Natural killer cell (primary cell): ENCODE data around the gene SSU72. TPM values are rescaled to one million over a fixed set of nuclear protein-coding genes. Genes with fewer than 3 reads are reported as not detected.

Experiments used
- ATAC-seq, 3 donors: fragments of 150-1000 bp in 2 of 3; fragments of 200-7000 bp in 1 of 3; cut with Tn5 transposase; 1 replicate in 1 of 3; 2 replicates in 2 of 3; pipeline ENCODE4 v1.10.0; 2021; ENCODE audit warnings: mild to moderate bottlenecking in 2 of 3, moderate library complexity in 2 of 3
- DNase-seq, 2 donors: peaks; one replicate each; pipeline versions ENCODE4 v3.0.0 to v3.0.0-alpha.2; 2013 to 2021; ENCODE audit warnings: mixed read lengths in 1 of 2
- H3K27ac ChIP-seq: one replicate; pipeline ENCODE4 v1.5.1; 2013; ENCODE audit warnings: mild to moderate bottlenecking, low read length
- H3K27me3 ChIP-seq: one replicate; pipeline ENCODE4 v1.6.1; 2013; ENCODE audit warnings: low read length; ENCODE audit not compliant: control insufficient read depth, insufficient read depth
- H3K36me3 ChIP-seq: one replicate; pipeline ENCODE4 v1.6.1; 2013; ENCODE audit warnings: low read length; ENCODE audit not compliant: control insufficient read depth, insufficient read depth
- H3K4me1 ChIP-seq: one replicate; pipeline ENCODE4 v1.6.1; 2013; ENCODE audit warnings: low read length; ENCODE audit not compliant: control insufficient read depth, insufficient read depth
- H3K4me3 ChIP-seq: one replicate; pipeline ENCODE4 v1.5.1; 2013; ENCODE audit warnings: low read length
- H3K9me3 ChIP-seq: one replicate; pipeline ENCODE4 v1.6.1; 2013; ENCODE audit warnings: low read length; ENCODE audit not compliant: control insufficient read depth, insufficient read depth
- H3K27ac Mint-ChIP-seq, 2 donors: one replicate each; pipeline ENCODE4 v1.8.0; 2022; ENCODE audit warnings: mild to moderate bottlenecking in 2 of 2, mixed read lengths in 2 of 2, moderate library complexity in 1 of 2
- H3K27me3 Mint-ChIP-seq, 2 donors: one replicate each; pipeline ENCODE4 v1.8.0; 2022; ENCODE audit warnings: low read depth in 2 of 2, mixed read lengths in 2 of 2
- H3K36me3 Mint-ChIP-seq: one replicate; pipeline ENCODE4 v1.8.0; 2022; ENCODE audit warnings: mixed read lengths
- H3K4me1 Mint-ChIP-seq, 2 donors: one replicate each; pipeline ENCODE4 v1.8.0; 2022; ENCODE audit warnings: mixed read lengths in 2 of 2
- H3K4me3 Mint-ChIP-seq: one replicate; pipeline ENCODE4 v1.8.0; 2022; ENCODE audit warnings: mild to moderate bottlenecking, moderate library complexity, mixed read lengths
- H3K9me3 Mint-ChIP-seq, 2 donors: one replicate each; pipeline ENCODE4 v1.8.0; 2022; ENCODE audit warnings: mixed read lengths in 2 of 2
- CTCF ChIP-seq: fragments of 200-600 bp; IDR thresholded peaks from one replicate; pipeline ENCODE4 v1.8.0; 2022; ENCODE audit warnings: antibody characterized with exemption
- WGBS: methylation state at CpG from one replicate; pipeline ENCODE4 v1.1.7; 2013; ENCODE audit warnings: missing lambda C conversion rate; ENCODE audit not compliant: insufficient coverage; 5-methylcytosine and 5-hydroxymethylcytosine counted together
- intact Hi-C: fragments of 100-400 bp; cut with micrococcal nuclease; formaldehyde crosslinking; loops from one replicate; pipeline ENCODE4 v1.14.2; 2022
- total RNA-seq, 4 donors: library from RNA; stranded (reverse); fragments of 120-200 nt in 1 of 4; gene quantifications; one replicate each; pipeline versions ENCODE4 v1.2.3 to v1.2.4, GENCODE V29; 2013 to 2022

Gene SSU72
- total RNA-seq, 3 donors from 2014 or later (not counting 1 experiment from before 2014, with no cell fraction given), result 87.5 to 107 (median 93.9) TPM

GRCh38 chr1:1569341-1569740, 5.3 kb downstream of the SSU72 start:
- no peaks in the 10 kb centered on the region for H3K9me3 Mint-ChIP-seq
- TF ChIP-seq CTCF, result no peak
- no peak overlapping the region for H3K27ac ChIP-seq
- H3K4me1 ChIP-seq, result peaks cover 48% of the 10 kb centered on the region
- 88% methylated on average over 6 of the region's 7 CpGs for WGBS
- no peaks in the 10 kb centered on the region for H3K9me3 ChIP-seq
- no peak for DNase-seq
- H3K27ac Mint-ChIP-seq, result peak overlapping the region in 1 of 2 donors; percentile 50
- no peaks in the 10 kb centered on the region for H3K36me3 Mint-ChIP-seq
- H3K36me3 ChIP-seq, result peaks cover 17% of the 10 kb centered on the region
- H3K4me1 Mint-ChIP-seq, result peaks cover 40 to 42% of the 10 kb centered on the region in 2 donors
- H3K4me3 ChIP-seq, result no peak overlapping the region
- H3K27me3 ChIP-seq, result no peaks in the 10 kb centered on the region
- H3K27me3 Mint-ChIP-seq, result no peaks in the 10 kb centered on the region
- H3K4me3 Mint-ChIP-seq, result no peak overlapping the region
- ATAC-seq, result no peak
- intact Hi-C loops, result no loop called here

GRCh38 chr1:1567891-1568291, 6.8 kb downstream of the SSU72 start:
- no peak for TF ChIP-seq CTCF
- 86% methylated on average over 10 of the region's 10 CpGs for WGBS
- Histone ChIP-seq H3K4me1 (peaks cover 38% of the 10 kb centered on the region), H3K36me3 (peaks cover 30% of the 10 kb centered on the region), H3K27ac (no peak overlapping the region), H3K9me3 (no peaks in the 10 kb centered on the region), H3K4me3 (no peak overlapping the region), H3K27me3 (no peaks in the 10 kb centered on the region)
- ATAC-seq (no peak), DNase-seq (no peak)
- H3K4me3 Mint-ChIP-seq, result peak overlapping the region; percentile 13
- peaks cover 34 to 35% of the 10 kb centered on the region in 2 donors for H3K4me1 Mint-ChIP-seq
- intact Hi-C loops, result no loop called here
- H3K36me3 Mint-ChIP-seq, result no peaks in the 10 kb centered on the region
- H3K27me3 Mint-ChIP-seq, result no peaks in the 10 kb centered on the region
- H3K27ac Mint-ChIP-seq, result peak overlapping the region; percentile 71 to 80
- H3K9me3 Mint-ChIP-seq, result no peaks in the 10 kb centered on the region

GRCh38 chr1:1567152-1567875, 7.3 kb downstream of the SSU72 start:
- intact Hi-C loops, result no loop called here
- H3K36me3 Mint-ChIP-seq, result no peaks in the 10 kb centered on the region
- peak overlapping the region; percentile 71 to 80 for H3K27ac Mint-ChIP-seq
- H3K4me3 Mint-ChIP-seq, result peak overlapping the region; percentile 31
- 85% methylated on average over 31 of the region's 31 CpGs for WGBS
- peak in 1 of 3 donors; percentile 51 for ATAC-seq
- peaks cover 34 to 35% of the 10 kb centered on the region in 2 donors for H3K4me1 Mint-ChIP-seq
- no peaks in the 10 kb centered on the region for H3K9me3 Mint-ChIP-seq
- H3K4me3 ChIP-seq, result no peak overlapping the region
- H3K27ac ChIP-seq, result no peak overlapping the region
- no peaks in the 10 kb centered on the region for H3K27me3 ChIP-seq
- H3K27me3 Mint-ChIP-seq, result no peaks in the 10 kb centered on the region
- no peak for TF ChIP-seq CTCF
- peaks cover 36% of the 10 kb centered on the region for H3K36me3 ChIP-seq
- H3K9me3 ChIP-seq, result no peaks in the 10 kb centered on the region
- H3K4me1 ChIP-seq, result peaks cover 33% of the 10 kb centered on the region
- DNase-seq, result no peak

- peaks cover 49% of the 10 kb centered on the region for H3K36me3 ChIP-seq
- H3K4me1 Mint-ChIP-seq, result peaks cover 29 to 36% of the 10 kb centered on the region in 2 donors
- no peaks in the 10 kb centered on the region for H3K27me3 Mint-ChIP-seq
- no peaks in the 10 kb centered on the region for H3K9me3 Mint-ChIP-seq
- TF ChIP-seq CTCF, result no peak
- DNase-seq (no peak), ATAC-seq (no peak)
- no peaks in the 10 kb centered on the region for H3K9me3 ChIP-seq
- peak overlapping the region in 1 of 2 donors; percentile 38 for H3K27ac Mint-ChIP-seq
- peaks cover 24% of the 10 kb centered on the region for H3K4me1 ChIP-seq
- intact Hi-C loops, result no loop called here
- no peak overlapping the region for H3K4me3 ChIP-seq
- no peaks in the 10 kb centered on the region for H3K27me3 ChIP-seq
- no peaks in the 10 kb centered on the region for H3K36me3 Mint-ChIP-seq
- no peak overlapping the region for H3K4me3 Mint-ChIP-seq
- no peak overlapping the region for H3K27ac ChIP-seq
- WGBS, result 95% methylated on average over 10 of the region's 10 CpGs
These were observed 9.3 kb downstream of the SSU72 start for GRCh38 chr1:1565340-1565739.
